DND-41 (cell line): Measurements from ENCODE around the gene CCNJL.

Experiments
- ATAC-seq: fragments of 200-7000 bp; cut with Tn5 transposase; 3 replicates; pipeline ENCODE4 v1.9.1; 2021; ENCODE audit warnings: low read depth; ENCODE audit not compliant: insufficient read depth
- DNase-seq: peaks from one replicate; pipeline ENCODE4 v3.0.0-alpha.2; 2020
- H2AFZ ChIP-seq: 2 replicates; pipeline ENCODE4 v1.6.0; 2012; ENCODE audit warnings: low read depth, low read length
- H3K27ac ChIP-seq: 2 replicates; pipeline ENCODE4 v1.5.1; 2012; ENCODE audit warnings: low read length, inconsistent platforms
- H3K27me3 ChIP-seq: fragments of 200-600 bp; sonication (generic); 2 replicates; pipeline ENCODE4 v1.6.0; 2012; ENCODE audit warnings: low read length, mild to moderate bottlenecking, inconsistent platforms; ENCODE audit not compliant: insufficient read depth, poor library complexity
- H3K36me3 ChIP-seq: 2 replicates; pipeline ENCODE4 v1.5.1; 2012; ENCODE audit warnings: low read length, inconsistent platforms; ENCODE audit not compliant: insufficient read depth
- H3K4me1 ChIP-seq: 2 replicates; pipeline ENCODE4 v1.5.1; 2012; ENCODE audit warnings: mild to moderate bottlenecking, low read length; ENCODE audit not compliant: insufficient read depth
- H3K4me2 ChIP-seq: 2 replicates; pipeline ENCODE4 v1.6.0; 2012; ENCODE audit warnings: mild to moderate bottlenecking, moderate library complexity, low read length, inconsistent platforms; ENCODE audit not compliant: insufficient read depth
- H3K4me3 ChIP-seq, 2 experiments: fragments of 200-600 bp in 1 of 2; shearing (Covaris generic) in 1 of 2; 2 replicates each; pipeline ENCODE4 v1.5.1; 2012 to 2016; ENCODE audit warnings: inconsistent platforms in 2 of 2, low read length in 2 of 2, mild to moderate bottlenecking in 2 of 2, low read depth in 1 of 2, moderate library complexity in 1 of 2
- H3K79me2 ChIP-seq: 2 replicates; pipeline ENCODE4 v1.6.0; 2012; ENCODE audit warnings: low read length, inconsistent platforms; ENCODE audit not compliant: insufficient read depth
- H3K9ac ChIP-seq: 2 replicates; pipeline ENCODE4 v1.6.0; 2012; ENCODE audit warnings: low read depth, mild to moderate bottlenecking, inconsistent platforms, low read length, moderate library complexity
- H3K9me3 ChIP-seq: 2 replicates; pipeline ENCODE4 v1.5.1; 2012; ENCODE audit warnings: low read length, moderate library complexity, mild to moderate bottlenecking, inconsistent platforms; ENCODE audit not compliant: insufficient read depth, severe bottlenecking
- H4K20me1 ChIP-seq: 2 replicates; pipeline ENCODE4 v1.6.0; 2012; ENCODE audit warnings: low read length; ENCODE audit not compliant: insufficient read depth
- EZH2 ChIP-seq: IDR thresholded peaks from 3 replicates; pipeline ENCODE4 v1.6.1; 2012; ENCODE audit warnings: borderline replicate concordance, low read depth, mild to moderate bottlenecking, moderate library complexity, low read length, inconsistent platforms; ENCODE audit not compliant: severe bottlenecking
- TF ChIP-seq, protein P1 (sequence below): IDR thresholded peaks from 2 replicates; pipeline ENCODE4 v1.5.1; 2012; ENCODE audit warnings: borderline replicate concordance, low read length, moderate library complexity, mild to moderate bottlenecking; ENCODE audit not compliant: poor library complexity, severe bottlenecking; ENCODE audit errors: extremely low read depth

Gene CCNJL

DNA sequence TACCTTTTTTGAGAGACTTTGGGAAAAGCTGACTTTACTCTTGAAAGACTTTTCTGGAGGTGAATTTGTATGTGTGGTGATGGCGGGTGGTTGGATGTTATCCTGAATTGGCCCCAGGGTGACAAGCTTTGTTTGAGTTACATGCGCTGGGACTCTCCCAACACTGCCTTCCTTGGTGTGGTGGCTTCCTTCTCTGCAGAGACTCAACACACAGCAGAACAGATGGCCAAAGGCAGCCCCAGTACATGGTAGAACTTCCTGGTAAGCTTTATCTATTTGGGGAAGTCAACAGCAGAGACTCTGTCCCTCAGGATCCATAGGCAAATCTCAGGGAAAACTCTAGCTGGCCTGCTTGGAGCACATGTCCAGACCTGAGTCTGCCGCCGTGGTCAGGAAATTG lies 39.9 kb upstream of the CCNJL start:
- no peak overlapping the region for H2AFZ ChIP-seq
- H4K20me1 ChIP-seq, result no peaks in the 10 kb centered on the region
- H3K4me1 ChIP-seq, result no peaks in the 10 kb centered on the region
- H3K79me2 ChIP-seq, result no peaks in the 10 kb centered on the region
- no peak overlapping the region for H3K4me2 ChIP-seq
- no peak overlapping the region for H3K27ac ChIP-seq
- no peaks in the 10 kb centered on the region for H3K9me3 ChIP-seq
- DNase-seq (no peak), ATAC-seq (no peak)
- no peaks in the 10 kb centered on the region for H3K27me3 ChIP-seq
- no peak overlapping the region for H3K4me3 ChIP-seq
- no peak overlapping the region for H3K9ac ChIP-seq
- no peaks in the 10 kb centered on the region for H3K36me3 ChIP-seq
- TF ChIP-seq EZH2, result no peak
- TF ChIP-seq, protein P1, sequence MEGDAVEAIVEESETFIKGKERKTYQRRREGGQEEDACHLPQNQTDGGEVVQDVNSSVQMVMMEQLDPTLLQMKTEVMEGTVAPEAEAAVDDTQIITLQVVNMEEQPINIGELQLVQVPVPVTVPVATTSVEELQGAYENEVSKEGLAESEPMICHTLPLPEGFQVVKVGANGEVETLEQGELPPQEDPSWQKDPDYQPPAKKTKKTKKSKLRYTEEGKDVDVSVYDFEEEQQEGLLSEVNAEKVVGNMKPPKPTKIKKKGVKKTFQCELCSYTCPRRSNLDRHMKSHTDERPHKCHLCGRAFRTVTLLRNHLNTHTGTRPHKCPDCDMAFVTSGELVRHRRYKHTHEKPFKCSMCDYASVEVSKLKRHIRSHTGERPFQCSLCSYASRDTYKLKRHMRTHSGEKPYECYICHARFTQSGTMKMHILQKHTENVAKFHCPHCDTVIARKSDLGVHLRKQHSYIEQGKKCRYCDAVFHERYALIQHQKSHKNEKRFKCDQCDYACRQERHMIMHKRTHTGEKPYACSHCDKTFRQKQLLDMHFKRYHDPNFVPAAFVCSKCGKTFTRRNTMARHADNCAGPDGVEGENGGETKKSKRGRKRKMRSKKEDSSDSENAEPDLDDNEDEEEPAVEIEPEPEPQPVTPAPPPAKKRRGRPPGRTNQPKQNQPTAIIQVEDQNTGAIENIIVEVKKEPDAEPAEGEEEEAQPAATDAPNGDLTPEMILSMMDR, result no peak

GRCh38 chr5:160349935-160350303 lies 37.6 kb upstream of the CCNJL start:
- Histone ChIP-seq H3K4me1 (peaks cover 3% of the 10 kb centered on the region; the same call in 1 of the 2 replicates), H2AFZ (no peak overlapping the region), H3K27ac (no peak overlapping the region), H3K9me3 (no peaks in the 10 kb centered on the region), H3K4me2 (no peak overlapping the region), H3K27me3 (no peaks in the 10 kb centered on the region), H3K36me3 (no peaks in the 10 kb centered on the region), H3K9ac (no peak overlapping the region), H3K4me3 (no peak overlapping the region), H4K20me1 (no peaks in the 10 kb centered on the region), H3K79me2 (no peaks in the 10 kb centered on the region)
- no peak for DNase-seq
- TF ChIP-seq EZH2, result no peak
- TF ChIP-seq, protein P1, result no peak
- ATAC-seq, result no peak

- no peak overlapping the region for H3K4me3 ChIP-seq
- no peak overlapping the region for H2AFZ ChIP-seq
- ATAC-seq, result no peak
- H3K79me2 ChIP-seq, result no peaks in the 10 kb centered on the region
- H3K27ac ChIP-seq, result no peak overlapping the region
- no peak overlapping the region for H3K4me2 ChIP-seq
- no peaks in the 10 kb centered on the region for H3K36me3 ChIP-seq
- H3K4me1 ChIP-seq, result peaks cover 4% of the 10 kb centered on the region; the same call in 1 of the 2 replicates
- no peak for DNase-seq
- no peaks in the 10 kb centered on the region for H3K9me3 ChIP-seq
- TF ChIP-seq, protein P1, result no peak
- TF ChIP-seq EZH2, result no peak
- no peaks in the 10 kb centered on the region for H4K20me1 ChIP-seq
- no peak overlapping the region for H3K9ac ChIP-seq
- no peaks in the 10 kb centered on the region for H3K27me3 ChIP-seq
These were observed 37.0 kb upstream of the CCNJL start for GRCh38 chr5:160349249-160349934.

DNA sequence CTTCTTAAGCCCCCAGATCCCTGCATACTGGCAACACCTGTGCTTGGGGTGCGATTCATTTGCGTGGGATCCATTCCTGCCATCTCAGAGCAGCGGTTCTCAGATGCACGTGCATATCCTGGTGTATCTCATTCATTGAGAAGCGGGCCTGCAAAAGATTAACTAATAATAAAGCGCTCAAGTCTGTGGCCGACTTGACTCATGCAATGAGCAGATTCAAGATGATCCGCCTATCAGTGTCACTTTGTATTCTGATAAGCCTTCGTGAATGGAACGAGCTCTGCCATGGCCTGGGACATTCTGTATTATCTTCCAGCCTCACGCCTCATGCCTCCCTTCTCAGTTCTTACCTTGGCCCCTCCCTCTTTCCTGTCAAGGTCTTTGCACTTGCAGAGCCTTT lies 35.7 kb upstream of the CCNJL start:
- Histone ChIP-seq H3K79me2 (no peaks in the 10 kb centered on the region), H3K4me1 (peaks cover 4% of the 10 kb centered on the region; the same call in 1 of the 2 replicates), H3K36me3 (no peaks in the 10 kb centered on the region), H3K9ac (no peak overlapping the region), H3K4me3 (no peak overlapping the region), H3K4me2 (no peak overlapping the region), H4K20me1 (no peaks in the 10 kb centered on the region), H2AFZ (no peak overlapping the region), H3K9me3 (no peaks in the 10 kb centered on the region), H3K27ac (no peak overlapping the region), H3K27me3 (no peaks in the 10 kb centered on the region)
- ATAC-seq (no peak), DNase-seq (no peak)
- TF ChIP-seq EZH2, result no peak
- TF ChIP-seq, protein P1, result no peak
